LNCaP clone FGC (cell line): ENCODE data around the gene KIAA0930.

Experiments
- DNase-seq: peaks from one replicate; pipeline ENCODE4 v3.0.0-alpha.2; 2011; ENCODE audit warnings: low read depth
- H3K4me3 ChIP-seq: 2 replicates; pipeline ENCODE4 v1.5.1; 2011; ENCODE audit warnings: mild to moderate bottlenecking, low read depth, low read length, control low read depth
- TF ChIP-seq, protein P1 (sequence below): IDR thresholded peaks from 2 replicates; pipeline ENCODE4 v1.5.1; 2012; ENCODE audit warnings: mild to moderate bottlenecking; ENCODE audit not compliant: control insufficient read depth, insufficient read depth; ENCODE audit errors: extremely low read depth

The KIAA0930 gene

DNA sequence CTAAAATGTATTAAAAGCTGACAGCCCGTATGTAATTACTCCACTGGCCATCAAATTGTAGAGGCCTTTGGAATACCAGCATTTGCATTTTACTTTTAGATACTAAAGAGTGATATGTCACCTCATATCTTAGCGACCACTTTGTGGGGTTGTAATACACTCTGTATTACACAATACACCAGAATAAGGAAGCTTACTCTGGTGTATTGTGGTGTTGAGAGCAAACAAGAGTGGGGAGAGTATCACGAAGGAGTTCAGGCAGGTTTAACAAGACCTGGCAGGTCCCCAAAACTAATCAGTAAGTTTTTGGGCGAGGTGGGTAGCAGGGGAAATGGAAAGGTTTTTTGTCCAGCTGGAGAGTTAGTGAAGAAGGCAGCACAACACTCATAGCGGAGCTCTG, 73.8 kb downstream of the KIAA0930 start:
- no peak overlapping the region for H3K4me3 ChIP-seq
- TF ChIP-seq, protein P1, sequence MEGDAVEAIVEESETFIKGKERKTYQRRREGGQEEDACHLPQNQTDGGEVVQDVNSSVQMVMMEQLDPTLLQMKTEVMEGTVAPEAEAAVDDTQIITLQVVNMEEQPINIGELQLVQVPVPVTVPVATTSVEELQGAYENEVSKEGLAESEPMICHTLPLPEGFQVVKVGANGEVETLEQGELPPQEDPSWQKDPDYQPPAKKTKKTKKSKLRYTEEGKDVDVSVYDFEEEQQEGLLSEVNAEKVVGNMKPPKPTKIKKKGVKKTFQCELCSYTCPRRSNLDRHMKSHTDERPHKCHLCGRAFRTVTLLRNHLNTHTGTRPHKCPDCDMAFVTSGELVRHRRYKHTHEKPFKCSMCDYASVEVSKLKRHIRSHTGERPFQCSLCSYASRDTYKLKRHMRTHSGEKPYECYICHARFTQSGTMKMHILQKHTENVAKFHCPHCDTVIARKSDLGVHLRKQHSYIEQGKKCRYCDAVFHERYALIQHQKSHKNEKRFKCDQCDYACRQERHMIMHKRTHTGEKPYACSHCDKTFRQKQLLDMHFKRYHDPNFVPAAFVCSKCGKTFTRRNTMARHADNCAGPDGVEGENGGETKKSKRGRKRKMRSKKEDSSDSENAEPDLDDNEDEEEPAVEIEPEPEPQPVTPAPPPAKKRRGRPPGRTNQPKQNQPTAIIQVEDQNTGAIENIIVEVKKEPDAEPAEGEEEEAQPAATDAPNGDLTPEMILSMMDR: no peak
- no peak for DNase-seq

DNA sequence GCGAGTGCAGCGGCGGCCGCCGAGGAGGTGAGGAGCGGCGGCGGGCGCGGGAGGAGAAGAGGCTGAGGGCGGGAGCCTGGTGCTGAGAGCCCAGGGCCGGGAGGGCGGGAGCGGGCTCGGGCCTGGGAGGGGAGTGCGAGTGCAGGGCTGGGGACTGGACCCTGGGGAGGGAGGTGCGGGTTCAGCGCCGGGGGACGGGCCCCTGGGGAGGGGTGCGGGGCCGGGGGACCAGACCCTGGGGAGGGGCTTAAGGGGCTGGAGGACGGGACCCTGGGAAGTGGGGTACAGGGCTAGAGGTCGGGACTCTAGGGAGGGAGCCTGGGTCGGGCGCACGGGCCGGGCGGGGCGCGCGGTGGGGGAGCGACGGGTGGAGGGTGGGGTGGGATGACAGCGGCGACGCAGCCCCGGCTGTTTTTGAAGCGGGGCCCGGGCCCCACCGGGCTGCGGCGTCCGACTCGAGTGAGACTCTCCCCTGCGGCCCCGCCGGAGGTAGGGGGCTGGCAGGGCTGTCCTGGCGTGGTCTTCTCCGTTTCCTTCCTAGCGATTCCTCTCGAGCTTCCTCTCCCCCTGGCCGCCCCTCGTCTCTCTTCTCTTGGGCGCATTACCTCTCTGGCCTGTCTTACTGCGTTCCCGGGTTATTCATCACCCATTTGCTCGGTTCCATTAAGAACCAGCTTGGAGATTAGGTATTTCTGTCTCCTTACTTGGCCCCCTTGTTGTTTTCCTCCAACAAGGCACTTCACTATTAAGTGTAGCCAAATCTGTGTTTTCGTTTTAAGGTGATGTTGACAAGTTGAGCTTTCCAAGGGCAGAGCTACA, 76.2 kb downstream of the KIAA0930 start:
- peak overlapping the region; percentile 73 for H3K4me3 ChIP-seq
- DNase-seq: no peak
- TF ChIP-seq, protein P1: no peak

DNA sequence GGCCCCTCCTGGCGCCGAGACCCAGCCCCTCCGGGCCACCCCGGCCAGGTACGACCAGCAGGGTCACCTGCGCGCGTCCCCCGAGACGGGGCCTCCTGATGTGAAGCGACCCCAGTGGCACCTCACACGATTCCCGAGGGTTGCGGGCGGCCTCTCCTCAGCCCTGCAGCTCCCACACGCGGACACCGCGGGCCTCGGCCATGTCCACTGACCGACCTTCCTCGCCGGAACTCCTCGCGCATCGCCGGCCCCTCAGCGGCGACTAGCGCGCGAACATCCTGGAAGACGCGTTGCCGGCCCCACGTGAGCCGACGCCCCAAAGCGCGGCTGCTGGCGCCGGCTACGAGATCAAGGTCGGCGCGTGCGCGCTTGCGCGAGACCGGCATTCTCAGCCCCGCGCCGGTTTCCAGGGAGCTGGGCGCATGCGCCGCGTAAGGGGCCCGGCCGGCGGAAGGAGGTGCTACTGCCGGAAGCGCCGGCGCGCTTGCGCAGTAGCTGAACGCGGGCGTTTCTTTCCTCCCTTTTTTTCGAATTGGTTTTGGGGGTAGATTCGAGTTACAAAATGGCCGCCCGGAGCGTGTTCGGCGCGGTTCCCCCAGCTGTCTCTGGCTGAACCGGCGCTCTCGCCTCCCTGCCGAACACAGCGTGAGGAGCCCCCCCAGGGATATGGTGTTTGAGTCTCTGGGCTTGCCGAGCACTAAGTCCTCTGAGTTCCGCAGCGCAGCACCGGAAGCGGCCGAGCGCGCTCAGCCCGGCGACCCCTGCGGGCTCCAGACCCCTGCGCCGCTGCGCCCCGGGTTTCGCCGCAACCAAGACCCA, 77.0 kb downstream of the KIAA0930 start, which contains the start of gene NUP50:
Gene NUP50, plus strand, starts transcription at position 475 of the 819 bp plus-strand sequence. CDS start 4,253 bp downstream, outside the sequence.
- H3K4me3 ChIP-seq: peak within 1 kb of the TSS; percentile 73
- peak; percentile 80 for DNase-seq
- TF ChIP-seq, protein P1: peak; percentile 22

DNA sequence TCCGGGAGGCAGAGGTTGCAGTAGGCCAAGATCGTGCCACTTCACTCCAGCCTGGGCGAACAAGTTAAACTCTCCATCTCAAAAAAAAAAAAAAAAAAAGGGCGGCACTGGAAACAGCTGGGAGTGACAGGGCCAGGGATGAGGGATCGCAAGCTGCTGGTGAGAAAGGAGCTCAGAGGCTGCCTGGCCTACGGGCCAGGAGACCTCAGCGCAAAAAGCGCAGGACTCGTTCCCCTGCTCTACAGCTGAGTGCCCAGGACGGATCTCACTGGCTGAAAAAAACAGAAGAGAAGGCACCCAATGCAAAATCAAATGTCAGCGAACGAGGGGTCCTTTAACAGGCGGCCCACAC, 77.6 kb downstream of the KIAA0930 start:
- TF ChIP-seq, protein P1: no peak
- peak; percentile 17 for DNase-seq
- peak overlapping the region; percentile 73 for H3K4me3 ChIP-seq

DNA sequence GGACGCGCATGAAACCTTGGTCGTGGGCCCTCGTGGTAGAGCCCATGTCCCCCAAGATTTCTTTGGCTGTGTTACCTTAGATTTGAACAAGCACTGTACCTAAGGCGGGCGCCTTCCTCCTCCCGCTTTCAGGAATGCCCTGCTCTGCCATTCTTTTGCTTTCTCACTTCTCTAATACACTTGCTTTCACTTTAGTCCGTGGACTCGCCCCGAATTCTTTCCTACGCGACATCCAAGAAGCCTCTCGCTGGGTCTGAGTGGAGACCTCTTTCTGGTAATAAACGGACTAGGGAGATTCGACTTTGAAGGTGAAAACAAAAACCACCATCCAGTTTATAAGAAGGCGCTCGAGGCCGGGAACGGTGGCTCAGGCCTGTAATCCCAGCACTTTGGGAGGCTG, 78.2 kb downstream of the KIAA0930 start:
- H3K4me3 ChIP-seq: peak overlapping the region; percentile 73
- TF ChIP-seq, protein P1: no peak
- DNase-seq: no peak

DNA sequence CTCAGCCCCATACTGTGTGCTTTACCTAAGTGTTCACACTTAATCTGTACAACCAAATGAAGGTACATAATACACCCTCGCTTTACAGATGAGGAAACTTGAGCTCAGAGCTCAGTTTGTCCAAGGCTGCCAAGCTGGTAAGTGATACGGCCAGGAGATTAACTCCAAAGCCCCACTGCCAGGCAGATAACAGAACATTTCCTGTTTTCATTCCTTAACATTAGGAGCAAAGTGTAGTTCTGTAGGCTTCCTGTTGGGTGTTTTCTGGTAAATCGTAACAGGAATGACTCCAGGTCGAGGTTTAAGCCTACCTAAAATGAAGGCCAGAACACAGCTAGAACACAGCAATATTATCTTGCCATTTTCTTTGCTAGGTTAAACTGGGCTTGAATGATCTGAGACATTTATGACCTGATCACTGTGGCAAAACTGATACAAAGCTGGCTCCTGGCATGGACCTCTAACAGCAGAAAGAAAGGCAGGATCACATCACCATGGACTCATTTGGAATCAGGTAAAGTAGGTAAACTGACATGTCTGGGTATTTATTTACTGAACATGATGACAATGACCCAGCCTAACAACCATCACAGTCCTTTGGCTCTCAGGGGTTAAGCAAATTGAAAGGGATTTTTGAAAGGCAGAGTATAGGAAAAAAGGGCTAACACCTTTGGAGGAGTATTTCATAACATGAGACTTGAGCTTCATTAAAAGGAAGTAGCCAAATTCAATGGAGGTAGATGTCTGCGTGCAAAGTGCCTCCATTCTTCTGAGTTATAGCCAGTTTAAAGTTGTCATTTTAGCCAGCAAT, 80.8 kb downstream of the KIAA0930 start:
- TF ChIP-seq, protein P1: no peak
- peak; percentile 18 for DNase-seq
- no peak overlapping the region for H3K4me3 ChIP-seq
